ENCODE measurements around the gene GABRR1. TPM values are rescaled to one million over a fixed set of nuclear protein-coding genes. Genes with fewer than 3 reads are reported as not detected.
A peak's percentile ranks its signal among the peaks of the same experiment; 100 is the strongest.

GABRR1 gene
- total RNA-seq, 1 donor from 2014 or later = not detected

GRCh38 chr6:89257781-89258180, 40.6 kb upstream of the GABRR1 start:
- Mint-ChIP-seq H3K27me3 (ENCODE audit: low read depth) (no peaks in the 10 kb centered on the region), H3K27ac (no peak overlapping the region), H3K36me3 (no peaks in the 10 kb centered on the region), H3K4me3 (no peak overlapping the region), H3K4me1 (peaks cover 13% of the 10 kb centered on the region), H3K9me3 (no peaks in the 10 kb centered on the region)
- DNase-seq (ENCODE audit: low spot score in 2 of 2, unreplicated experiment in 2 of 2) = no peak
- no peak for TF ChIP-seq CTCF (IDR thresholded peaks at IDR 0.05; ENCODE audit: unreplicated experiment)

GRCh38 chr6:89257346-89257745, 40.2 kb upstream of the GABRR1 start:
- peak in 1 of 2 experiments; percentile 30 for DNase-seq (ENCODE audit: low spot score in 2 of 2, unreplicated experiment in 2 of 2)
- Mint-ChIP-seq H3K9me3 (no peaks in the 10 kb centered on the region), H3K36me3 (no peaks in the 10 kb centered on the region), H3K27me3 (ENCODE audit: low read depth) (no peaks in the 10 kb centered on the region), H3K4me1 (peaks cover 13% of the 10 kb centered on the region), H3K27ac (no peak overlapping the region), H3K4me3 (no peak overlapping the region)
- TF ChIP-seq CTCF (IDR thresholded peaks at IDR 0.05; ENCODE audit: unreplicated experiment) = no peak

- no peaks in the 10 kb centered on the region for H3K27me3 Mint-ChIP-seq (ENCODE audit: low read depth)
- no peak overlapping the region for H3K4me3 Mint-ChIP-seq
- peaks cover 3% of the 10 kb centered on the region for H3K4me1 Mint-ChIP-seq
- H3K27ac Mint-ChIP-seq = no peak overlapping the region
- H3K36me3 Mint-ChIP-seq = no peaks in the 10 kb centered on the region
- no peaks in the 10 kb centered on the region for H3K9me3 Mint-ChIP-seq
- DNase-seq (ENCODE audit: low spot score in 2 of 2, unreplicated experiment in 2 of 2) = no peak
- TF ChIP-seq CTCF (IDR thresholded peaks at IDR 0.05; ENCODE audit: unreplicated experiment) = no peak
Observed at GRCh38 chr6:89255417-89255816, 38.3 kb upstream of the GABRR1 start.

- H3K4me3 Mint-ChIP-seq = no peak overlapping the region
- TF ChIP-seq CTCF (IDR thresholded peaks at IDR 0.05; ENCODE audit: unreplicated experiment) = no peak
- DNase-seq (ENCODE audit: low spot score in 2 of 2, unreplicated experiment in 2 of 2) = no peak
- H3K27me3 Mint-ChIP-seq (ENCODE audit: low read depth) = no peaks in the 10 kb centered on the region
- no peaks in the 10 kb centered on the region for H3K4me1 Mint-ChIP-seq
- no peak overlapping the region for H3K27ac Mint-ChIP-seq
- no peaks in the 10 kb centered on the region for H3K36me3 Mint-ChIP-seq
- H3K9me3 Mint-ChIP-seq = no peaks in the 10 kb centered on the region
Observed at GRCh38 chr6:89254569-89254968, 37.4 kb upstream of the GABRR1 start.

- Mint-ChIP-seq H3K36me3 (no peaks in the 10 kb centered on the region), H3K4me3 (no peak overlapping the region), H3K4me1 (no peaks in the 10 kb centered on the region), H3K9me3 (no peaks in the 10 kb centered on the region), H3K27ac (no peak overlapping the region), H3K27me3 (ENCODE audit: low read depth) (peaks cover 2% of the 10 kb centered on the region)
- DNase-seq (ENCODE audit: low spot score in 2 of 2, unreplicated experiment in 2 of 2) = no peak
- no peak for TF ChIP-seq CTCF (IDR thresholded peaks at IDR 0.05; ENCODE audit: unreplicated experiment)
Observed at GRCh38 chr6:89252907-89253306, 35.7 kb upstream of the GABRR1 start.

- Mint-ChIP-seq H3K36me3 (no peaks in the 10 kb centered on the region), H3K9me3 (peaks cover 3% of the 10 kb centered on the region), H3K27ac (no peak overlapping the region), H3K4me1 (no peaks in the 10 kb centered on the region), H3K27me3 (ENCODE audit: low read depth) (peaks cover 2% of the 10 kb centered on the region), H3K4me3 (no peak overlapping the region)
- TF ChIP-seq CTCF (IDR thresholded peaks at IDR 0.05; ENCODE audit: unreplicated experiment) = no peak
- DNase-seq (ENCODE audit: low spot score in 2 of 2, unreplicated experiment in 2 of 2) = no peak
Observed at GRCh38 chr6:89251976-89252375, 34.8 kb upstream of the GABRR1 start.
